ENCODE data around the gene CRELD2. TPM values are rescaled to one million over a fixed set of nuclear protein-coding genes. Genes with fewer than 3 reads are reported as not detected.
A peak's percentile ranks its signal among the peaks of the same experiment; 100 is the strongest.

CRELD2 gene
- total and polyA plus RNA-seq, 2 donors from 2014 or later = 37.3 to 54.0 TPM

GRCh38 chr22:49934891-49935557 is 16.6 kb downstream of the CRELD2 start:
- no peaks in the 10 kb centered on the region for H3K9me3 ChIP-seq (ENCODE audit: control insufficient read depth in 2 of 3, insufficient read depth in 1 of 3, low read length in 3 of 3)
- peaks cover 0 to 43% (median 3%) of the 10 kb centered on the region in 3 donors for H3K4me1 ChIP-seq (ENCODE audit: control insufficient read depth in 2 of 3, insufficient read depth in 2 of 3, low read depth in 1 of 3, low read length in 3 of 3)
- H3K36me3 ChIP-seq (ENCODE audit: control insufficient read depth in 2 of 3, insufficient read depth in 3 of 3, low read length in 3 of 3) = no peaks in the 10 kb centered on the region
- DNase-seq (peak in 4 of 5 donors; percentile 39 to 98 (median 73)), FAIRE-seq (no peak)
- peak overlapping the region in 2 of 3 donors; percentile 17 to 55 for H3K9ac ChIP-seq (ENCODE audit: low read length in 3 of 3)
- H3K27ac ChIP-seq (ENCODE audit: low read depth in 2 of 2, low read length in 2 of 2) = peak overlapping the region; percentile 86 to 93
- intact Hi-C loops (cut with DNase I) = no loop called here
- peak overlapping the region in 1 of 3 donors; percentile 29 for H3K4me3 ChIP-seq (ENCODE audit: low read length in 3 of 3)
- TF ChIP-seq, protein P1, sequence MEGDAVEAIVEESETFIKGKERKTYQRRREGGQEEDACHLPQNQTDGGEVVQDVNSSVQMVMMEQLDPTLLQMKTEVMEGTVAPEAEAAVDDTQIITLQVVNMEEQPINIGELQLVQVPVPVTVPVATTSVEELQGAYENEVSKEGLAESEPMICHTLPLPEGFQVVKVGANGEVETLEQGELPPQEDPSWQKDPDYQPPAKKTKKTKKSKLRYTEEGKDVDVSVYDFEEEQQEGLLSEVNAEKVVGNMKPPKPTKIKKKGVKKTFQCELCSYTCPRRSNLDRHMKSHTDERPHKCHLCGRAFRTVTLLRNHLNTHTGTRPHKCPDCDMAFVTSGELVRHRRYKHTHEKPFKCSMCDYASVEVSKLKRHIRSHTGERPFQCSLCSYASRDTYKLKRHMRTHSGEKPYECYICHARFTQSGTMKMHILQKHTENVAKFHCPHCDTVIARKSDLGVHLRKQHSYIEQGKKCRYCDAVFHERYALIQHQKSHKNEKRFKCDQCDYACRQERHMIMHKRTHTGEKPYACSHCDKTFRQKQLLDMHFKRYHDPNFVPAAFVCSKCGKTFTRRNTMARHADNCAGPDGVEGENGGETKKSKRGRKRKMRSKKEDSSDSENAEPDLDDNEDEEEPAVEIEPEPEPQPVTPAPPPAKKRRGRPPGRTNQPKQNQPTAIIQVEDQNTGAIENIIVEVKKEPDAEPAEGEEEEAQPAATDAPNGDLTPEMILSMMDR (IDR thresholded peaks at IDR 0.05; ENCODE audit: borderline replicate concordance, extremely low read depth, insufficient read depth) = no peak
- H3K27me3 ChIP-seq (ENCODE audit: control insufficient read depth, insufficient read depth, low read length) = no peaks in the 10 kb centered on the region

DNA sequence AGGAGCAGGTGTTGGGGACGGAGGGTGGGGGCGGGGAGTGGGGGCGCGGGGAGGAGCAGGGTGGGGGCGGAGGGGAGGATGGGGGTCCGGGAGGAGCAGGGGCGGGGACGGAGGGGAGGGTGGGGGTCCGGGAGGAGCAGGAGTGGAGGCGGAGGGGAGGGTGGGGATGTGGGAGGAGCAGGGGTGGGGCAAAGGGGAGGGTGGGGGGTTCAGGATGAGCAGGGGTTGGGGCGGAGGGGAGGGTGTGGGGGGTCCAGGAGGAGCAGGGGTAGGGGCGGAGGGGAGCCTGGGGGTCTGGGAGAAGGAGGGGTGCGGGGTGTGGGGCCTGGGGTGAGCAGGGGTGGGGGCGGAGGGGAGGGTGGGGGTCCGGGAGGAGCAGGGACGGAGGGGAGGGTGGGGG is 17.1 kb downstream of the CRELD2 start:
- H3K9me3 ChIP-seq (ENCODE audit: control insufficient read depth in 2 of 3, insufficient read depth in 1 of 3, low read length in 3 of 3) = no peaks in the 10 kb centered on the region
- peaks cover 0 to 40% (median 3%) of the 10 kb centered on the region in 3 donors for H3K4me1 ChIP-seq (ENCODE audit: control insufficient read depth in 2 of 3, insufficient read depth in 2 of 3, low read depth in 1 of 3, low read length in 3 of 3)
- H3K4me3 ChIP-seq (ENCODE audit: low read length in 3 of 3) = no peak overlapping the region
- no peak for FAIRE-seq
- no peak overlapping the region for H3K27ac ChIP-seq (ENCODE audit: low read depth in 2 of 2, low read length in 2 of 2)
- intact Hi-C loops (cut with DNase I) = no loop called here
- peak in 1 of 5 donors; percentile 90 for DNase-seq
- no peaks in the 10 kb centered on the region for H3K27me3 ChIP-seq (ENCODE audit: control insufficient read depth, insufficient read depth, low read length)
- TF ChIP-seq, protein P1 (IDR thresholded peaks at IDR 0.05; ENCODE audit: borderline replicate concordance, extremely low read depth, insufficient read depth) = no peak
- H3K9ac ChIP-seq (ENCODE audit: low read length in 3 of 3) = no peak overlapping the region
- no peaks in the 10 kb centered on the region for H3K36me3 ChIP-seq (ENCODE audit: control insufficient read depth in 2 of 3, insufficient read depth in 3 of 3, low read length in 3 of 3)

DNA sequence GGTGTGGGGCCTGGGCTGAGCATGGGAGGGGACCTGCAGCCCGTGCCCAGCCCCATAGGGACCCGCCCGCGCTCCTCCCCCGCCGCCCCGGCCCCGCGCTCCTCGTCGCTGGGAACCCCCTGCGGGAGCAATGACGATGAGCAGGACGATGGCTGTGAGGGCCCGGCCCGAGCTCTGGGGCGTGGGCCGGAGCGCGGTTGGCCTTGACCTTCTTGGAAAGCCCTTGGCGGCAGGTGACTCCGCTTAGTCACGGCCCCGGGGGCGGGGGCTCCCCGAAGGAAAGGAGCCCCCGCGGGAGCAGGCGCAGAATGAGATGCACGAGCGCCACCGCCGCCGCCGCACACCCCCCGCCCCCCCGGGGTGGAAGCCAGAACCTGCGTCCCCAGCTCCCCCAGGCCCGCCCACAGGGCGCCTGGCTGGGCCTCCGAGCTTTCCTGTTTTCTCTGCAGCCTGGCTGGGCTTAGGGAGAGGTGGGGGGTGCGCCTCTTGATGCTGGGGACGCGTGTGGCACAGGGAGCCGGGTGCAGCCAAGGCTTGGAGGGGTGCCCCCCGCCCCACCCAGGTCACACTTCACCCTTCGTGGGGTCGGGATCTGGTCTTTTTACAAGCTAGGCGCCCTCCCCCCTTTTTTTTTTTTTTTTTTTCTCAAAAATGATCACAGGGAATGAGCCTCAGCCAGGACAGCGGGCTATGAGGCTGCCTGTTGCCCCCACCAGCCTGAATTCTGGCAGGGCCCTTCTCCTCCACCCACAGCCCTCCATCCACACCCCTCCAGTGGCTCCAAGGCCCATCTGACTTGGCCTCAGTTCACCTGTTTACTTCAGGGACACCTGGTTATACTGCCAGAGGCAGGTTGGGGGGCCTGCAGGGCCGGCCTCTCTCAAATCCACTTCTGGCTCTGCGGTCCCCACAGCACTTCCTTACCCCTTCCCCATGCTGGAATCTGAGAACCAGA is 17.9 kb downstream of the CRELD2 start:
- TF ChIP-seq, protein P1 (IDR thresholded peaks at IDR 0.05; ENCODE audit: borderline replicate concordance, extremely low read depth, insufficient read depth) = no peak
- peak overlapping the region; percentile 92 to 96 for H3K27ac ChIP-seq (ENCODE audit: low read depth in 2 of 2, low read length in 2 of 2)
- FAIRE-seq (no peak), DNase-seq (peak; percentile 54 to 99 (median 79))
- peaks cover 0 to 33% (median 3%) of the 10 kb centered on the region in 3 donors for H3K4me1 ChIP-seq (ENCODE audit: control insufficient read depth in 2 of 3, insufficient read depth in 2 of 3, low read depth in 1 of 3, low read length in 3 of 3)
- H3K9me3 ChIP-seq (ENCODE audit: control insufficient read depth in 2 of 3, insufficient read depth in 1 of 3, low read length in 3 of 3) = no peaks in the 10 kb centered on the region
- no peaks in the 10 kb centered on the region for H3K27me3 ChIP-seq (ENCODE audit: control insufficient read depth, insufficient read depth, low read length)
- no peak overlapping the region for H3K4me3 ChIP-seq (ENCODE audit: low read length in 3 of 3)
- H3K9ac ChIP-seq (ENCODE audit: low read length in 3 of 3) = peak overlapping the region in 1 of 3 donors; percentile 67
- no peaks in the 10 kb centered on the region for H3K36me3 ChIP-seq (ENCODE audit: control insufficient read depth in 2 of 3, insufficient read depth in 3 of 3, low read length in 3 of 3)
- intact Hi-C loops (cut with DNase I) = no loop called here

All from kidney (tissue), 14 donors.